HCT116 (cell line): ENCODE measurements around the gene MON1B. TPM values are rescaled to one million over a fixed set of nuclear protein-coding genes. Genes with fewer than 3 reads are reported as not detected.

Experiments used
- ATAC-seq: fragments of 200-7000 bp; cut with Tn5 transposase; 2 replicates; pipeline ENCODE4 v1.9.1; 2020; ENCODE audit warnings: mild to moderate bottlenecking, moderate library complexity
- BruUV-seq: library from RNA; stranded (reverse); fragments of 400-500 nt; replicated peaks from 2 replicates; lab custom pipeline; 2021; lab: Mats Ljungman, UMichigan
- CTCF ChIA-PET: fragments of 300-600 bp; sonication (Branson Sonifier 250); formaldehyde crosslinking; loops from one replicate; lab custom pipeline; 2021; ENCODE audit warnings: antibody characterized with exemption; lab: Charles Lee
- POLR2A ChIA-PET: fragments of 300-600, 350-600 bp; sonication (Branson Sonifier 250); formaldehyde crosslinking; loops from one replicate; lab custom pipeline; 2021; ENCODE audit warnings: antibody characterized with exemption; lab: Charles Lee
- RAD21 ChIA-PET, 2 experiments: fragments of 300-600 bp; sonication (Branson Sonifier 250); formaldehyde crosslinking; loops; one replicate each; lab custom pipeline; 2023; ENCODE audit warnings: low total read pairs in 2 of 2; ENCODE audit not compliant: uncharacterized antibody in 2 of 2, unreplicated experiment in 2 of 2, low non-redundant PET in 1 of 2; lab: Charles Lee
- DNase-seq: peaks from one replicate; pipeline ENCODE4 v3.0.0-alpha.2; 2010; ENCODE audit warnings: low read depth, low spot score
- H2AFZ ChIP-seq: fragments of 200-600 bp; shearing (Covaris generic), sonication (generic); 2 replicates; pipeline ENCODE4 v1.6.1; 2017; ENCODE audit warnings: low read depth, mixed run types, mixed read lengths, antibody characterized with exemption, low read length; ENCODE audit not compliant: poor library complexity, severe bottlenecking
- H3K27ac ChIP-seq: 2 replicates; pipeline ENCODE4 v1.5.1; 2012; ENCODE audit warnings: low read depth, low read length
- H3K27me3 ChIP-seq: fragments of 200-600 bp; sonication (generic); 2 replicates; pipeline ENCODE4 v1.6.1; 2016; ENCODE audit warnings: mixed run types, low read length, mixed read lengths; ENCODE audit not compliant: insufficient read depth
- H3K36me3 ChIP-seq, 2 experiments: fragments of 200-500 bp in 1 of 2; fragments of 200-600 bp in 1 of 2; sonication (Bioruptor generic) in 1 of 2; sonication (generic) in 1 of 2; 2 replicates each; pipeline versions ENCODE4 v1.5.1 to v1.6.1; 2014 to 2016; ENCODE audit warnings: low read length in 2 of 2, inconsistent platforms in 1 of 2, mixed read lengths in 1 of 2, mixed run types in 1 of 2; ENCODE audit not compliant: insufficient read depth in 2 of 2, control insufficient read depth in 1 of 2
- H3K4me1 ChIP-seq, 2 experiments: fragments of 200-600 bp in 1 of 2; sonication (generic) in 1 of 2; 2 replicates each; pipeline versions ENCODE4 v1.5.1 to v1.6.1; 2012 to 2017; ENCODE audit warnings: low read length in 2 of 2, inconsistent platforms in 1 of 2, mild to moderate bottlenecking in 1 of 2, mixed read lengths in 1 of 2, mixed run types in 1 of 2, moderate library complexity in 1 of 2; ENCODE audit not compliant: insufficient read depth in 2 of 2, control insufficient read depth in 1 of 2
- H3K4me2 ChIP-seq: fragments of 200-600 bp; sonication (generic); 2 replicates; pipeline ENCODE4 v1.6.1; 2017; ENCODE audit warnings: mixed run types, low read length, mixed read lengths
- H3K4me3 ChIP-seq, 2 experiments: fragments of 200-600 bp in 1 of 2; sonication (generic) in 1 of 2; replicated peaks in 1 of 2; 2 replicates each; pipeline ENCODE4 v1.5.1; 2011 to 2016; ENCODE audit warnings: low read length in 2 of 2, control low read depth in 1 of 2, low read depth in 1 of 2, mild to moderate bottlenecking in 1 of 2, mixed read lengths in 1 of 2, mixed run types in 1 of 2
- H3K79me2 ChIP-seq: fragments of 200-600 bp; sonication (generic); 2 replicates; pipeline ENCODE4 v1.6.1; 2017; ENCODE audit warnings: mild to moderate bottlenecking, mixed run types, low read length, moderate library complexity, mixed read lengths; ENCODE audit not compliant: insufficient read depth
- H3K9ac ChIP-seq: fragments of 200-600 bp; sonication (generic); 2 replicates; pipeline ENCODE4 v1.6.1; 2016; ENCODE audit warnings: low read length, mixed read lengths
- H3K9me2 ChIP-seq: fragments of 200-600 bp; sonication (generic), shearing (Covaris generic); 2 replicates; pipeline ENCODE4 v1.6.1; 2017; ENCODE audit warnings: mixed run types, mild to moderate bottlenecking, moderate library complexity; ENCODE audit not compliant: insufficient read depth
- H3K9me3 ChIP-seq, 2 experiments: fragments of 200-500 bp in 1 of 2; fragments of 200-600 bp in 1 of 2; sonication (Bioruptor generic) in 1 of 2; sonication (generic) in 1 of 2; 2 replicates each; pipeline ENCODE4 v1.6.1; 2014 to 2017; ENCODE audit warnings: low read length in 2 of 2, mixed read lengths in 2 of 2, inconsistent platforms in 1 of 2, low read depth in 1 of 2, mild to moderate bottlenecking in 1 of 2, mixed run types in 1 of 2, moderate library complexity in 1 of 2; ENCODE audit not compliant: control insufficient read depth in 1 of 2, insufficient read depth in 1 of 2
- H4K20me1 ChIP-seq: fragments of 200-600 bp; sonication (generic), shearing (Covaris generic); 2 replicates; pipeline ENCODE4 v1.6.1; 2017; ENCODE audit warnings: mixed run types, mild to moderate bottlenecking, moderate library complexity; ENCODE audit not compliant: insufficient read depth
- CBX3 ChIP-seq: IDR thresholded peaks from 2 replicates; pipeline ENCODE4 v1.6.1; 2012; ENCODE audit warnings: low read depth
- CEBPB ChIP-seq: IDR thresholded peaks from 2 replicates; pipeline ENCODE4 v1.6.1; 2012; ENCODE audit warnings: low read depth
- EGR1 ChIP-seq: IDR thresholded peaks from 2 replicates; pipeline ENCODE4 v1.6.1; 2012; ENCODE audit warnings: low read depth
- EZH2 ChIP-seq: fragments of 200-600 bp; sonication (generic); IDR thresholded peaks from 2 replicates; pipeline ENCODE4 v1.6.1; 2017; ENCODE audit warnings: antibody characterized with exemption, mixed run types
- FOSL1 ChIP-seq: IDR thresholded peaks from 2 replicates; pipeline ENCODE4 v1.6.1; 2012; ENCODE audit warnings: low read depth
- POLR2AphosphoS5 ChIP-seq: IDR thresholded peaks from 2 replicates; pipeline ENCODE4 v1.6.1; 2011; ENCODE audit warnings: mild to moderate bottlenecking, low read depth, low read length, moderate library complexity
- RAD21 ChIP-seq: IDR thresholded peaks from 2 replicates; pipeline ENCODE4 v1.6.1; 2012; ENCODE audit warnings: low read depth, mild to moderate bottlenecking
- SRF ChIP-seq: IDR thresholded peaks from 2 replicates; pipeline ENCODE4 v1.6.1; 2012; ENCODE audit warnings: low read depth
- TCF7L2 ChIP-seq: IDR thresholded peaks from 2 replicates; pipeline ENCODE4 v1.7.0; 2011; ENCODE audit warnings: borderline replicate concordance, inconsistent platforms; ENCODE audit not compliant: insufficient read depth, insufficient read length; ENCODE audit errors: extremely low read depth
- YY1 ChIP-seq: IDR thresholded peaks from 2 replicates; pipeline ENCODE4 v1.6.1; 2011; ENCODE audit warnings: low read length, low read depth, moderate library complexity, mild to moderate bottlenecking; ENCODE audit not compliant: insufficient replicate concordance; ENCODE audit errors: extremely low read depth
- ZFX ChIP-seq: fragments of 450-650 bp; IDR thresholded peaks from 2 replicates; pipeline ENCODE4 v1.6.1; 2017
- intact Hi-C: fragments of 100-400 bp; cut with micrococcal nuclease; formaldehyde crosslinking; loops from 2 replicates; pipeline ENCODE4 v1.10.0; 2022
- total RNA-seq: library from RNA; stranded (reverse); gene quantifications from one replicate; pipeline ENCODE4 v1.2.1, GENCODE V29; 2021; ENCODE audit not compliant: unreplicated experiment
- TF ChIP-seq, protein P1 (sequence below): IDR thresholded peaks from 2 replicates; pipeline ENCODE4 v1.6.1; 2012
- TF ChIP-seq, protein P2 (sequence below), 3 experiments: fragments of 200-600 bp in 1 of 3; sonication (generic) in 1 of 3; IDR thresholded peaks in 2 of 3; conservative IDR thresholded peaks in 1 of 3; 2 replicates each; pipeline ENCODE4 v1.5.1; 2012 to 2017; ENCODE audit warnings: low read depth in 2 of 3, low read length in 2 of 3, antibody characterized with exemption in 1 of 3, borderline replicate concordance in 1 of 3, control low read depth in 1 of 3, mild to moderate bottlenecking in 1 of 3, mixed read lengths in 1 of 3, mixed run types in 1 of 3, moderate library complexity in 1 of 3; ENCODE audit not compliant: insufficient read depth in 1 of 3
- TF ChIP-seq, protein P3 (sequence below): IDR thresholded peaks from 2 replicates; pipeline ENCODE4 v1.6.1; 2012

Gene MON1B
- total RNA-seq, 1 experiment from 2014 or later: 34.7 TPM

DNA sequence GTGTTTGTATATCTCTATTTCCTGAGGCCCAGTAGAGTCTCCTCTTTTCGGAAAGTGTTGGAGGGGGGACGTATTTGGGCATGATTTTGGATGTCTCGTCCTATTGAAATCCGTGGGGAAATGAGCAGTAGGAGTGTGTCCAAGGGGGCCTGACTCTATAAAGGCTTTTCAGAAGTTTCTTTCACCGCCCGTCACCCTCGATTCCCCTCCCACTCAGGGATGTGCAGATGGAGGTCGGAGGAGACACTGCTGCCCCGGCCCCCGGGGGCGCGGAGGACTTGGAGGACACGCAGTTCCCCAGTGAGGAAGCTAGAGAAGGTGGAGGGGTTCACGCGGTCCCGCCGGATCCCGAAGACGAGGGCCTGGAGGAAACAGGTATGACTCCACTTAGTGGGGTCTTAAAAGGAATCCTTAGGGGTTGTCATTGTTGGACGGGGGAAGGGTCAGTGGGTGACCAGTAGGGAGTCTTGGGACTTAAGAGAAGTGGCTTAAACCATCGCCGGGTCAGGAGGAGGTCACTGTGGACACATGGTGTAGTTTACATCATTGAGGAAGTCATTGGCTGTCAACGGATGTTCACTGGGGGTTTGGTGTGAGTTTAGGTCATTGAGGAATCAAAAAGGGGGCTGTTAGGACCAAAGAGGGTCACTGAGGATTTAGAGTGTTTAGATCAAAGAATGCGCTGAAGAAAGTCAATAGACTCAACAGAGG, 424 bp downstream of the MON1B start:
- CTCF ChIA-PET: interaction anchor here (1.2 to 1.6 kb wide), 2 partner anchors 20 to 32 kb away, joined by 5 to 6 read pairs; no protein-coding TSS in a partner anchor
- DNase-seq: no peak

DNA sequence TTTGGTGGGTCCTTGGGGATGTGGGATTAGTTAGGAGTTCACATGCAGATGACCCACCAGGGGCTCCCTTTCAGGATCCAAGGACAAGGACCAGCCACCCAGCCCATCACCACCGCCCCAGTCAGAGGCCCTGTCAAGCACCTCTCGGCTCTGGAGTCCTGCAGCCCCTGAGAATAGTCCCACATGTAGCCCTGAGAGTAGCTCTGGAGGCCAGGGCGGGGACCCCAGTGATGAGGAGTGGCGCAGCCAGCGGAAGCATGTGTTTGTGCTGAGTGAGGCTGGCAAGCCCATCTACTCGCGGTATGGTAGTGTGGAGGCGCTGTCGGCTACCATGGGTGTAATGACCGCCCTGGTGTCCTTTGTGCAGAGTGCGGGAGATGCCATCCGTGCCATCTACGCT, 2.4 kb downstream of the MON1B start:
- Histone ChIP-seq H3K4me1 (peaks cover 4 to 13% of the 10 kb centered on the region in 2 experiments; a peak in 3 of 4 replicates), H3K9me3 (no peaks in the 10 kb centered on the region), H4K20me1 (no peaks in the 10 kb centered on the region), H3K9ac (no peak overlapping the region)
- POLR2A ChIA-PET: no interaction called here
- no peak for ATAC-seq
- RAD21 ChIA-PET: no interaction called here
- no TSS peak for BruUV-seq
- TF ChIP-seq CBX3 (no peak), CEBPB (no peak), TCF7L2 (no peak), YY1 (no peak), SRF (no peak), POLR2AphosphoS5 (no peak)
- TF ChIP-seq, protein P1, sequence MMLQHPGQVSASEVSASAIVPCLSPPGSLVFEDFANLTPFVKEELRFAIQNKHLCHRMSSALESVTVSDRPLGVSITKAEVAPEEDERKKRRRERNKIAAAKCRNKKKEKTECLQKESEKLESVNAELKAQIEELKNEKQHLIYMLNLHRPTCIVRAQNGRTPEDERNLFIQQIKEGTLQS: no peak
- TF ChIP-seq, protein P2, sequence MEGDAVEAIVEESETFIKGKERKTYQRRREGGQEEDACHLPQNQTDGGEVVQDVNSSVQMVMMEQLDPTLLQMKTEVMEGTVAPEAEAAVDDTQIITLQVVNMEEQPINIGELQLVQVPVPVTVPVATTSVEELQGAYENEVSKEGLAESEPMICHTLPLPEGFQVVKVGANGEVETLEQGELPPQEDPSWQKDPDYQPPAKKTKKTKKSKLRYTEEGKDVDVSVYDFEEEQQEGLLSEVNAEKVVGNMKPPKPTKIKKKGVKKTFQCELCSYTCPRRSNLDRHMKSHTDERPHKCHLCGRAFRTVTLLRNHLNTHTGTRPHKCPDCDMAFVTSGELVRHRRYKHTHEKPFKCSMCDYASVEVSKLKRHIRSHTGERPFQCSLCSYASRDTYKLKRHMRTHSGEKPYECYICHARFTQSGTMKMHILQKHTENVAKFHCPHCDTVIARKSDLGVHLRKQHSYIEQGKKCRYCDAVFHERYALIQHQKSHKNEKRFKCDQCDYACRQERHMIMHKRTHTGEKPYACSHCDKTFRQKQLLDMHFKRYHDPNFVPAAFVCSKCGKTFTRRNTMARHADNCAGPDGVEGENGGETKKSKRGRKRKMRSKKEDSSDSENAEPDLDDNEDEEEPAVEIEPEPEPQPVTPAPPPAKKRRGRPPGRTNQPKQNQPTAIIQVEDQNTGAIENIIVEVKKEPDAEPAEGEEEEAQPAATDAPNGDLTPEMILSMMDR (IDR thresholded peaks at IDR 0.05 in 2 of 3, conservative IDR thresholded peaks at IDR 0.05 in 1 of 3; ENCODE audit: borderline replicate concordance in 1 of 3, insufficient read depth in 1 of 3, low read depth in 2 of 3, low read length in 2 of 3): no peak
- TF ChIP-seq, all 23 proteins: peak for 0
- 0 out of 2 replicates have a peak, but pooled peaks cover 4% of the 10 kb centered on the region for H3K9me2 ChIP-seq
- H3K27ac ChIP-seq: no peak overlapping the region
- CTCF ChIA-PET: no interaction called here
- no peak for DNase-seq
- no peak overlapping the region for H3K4me3 ChIP-seq
- H2AFZ ChIP-seq: no peak overlapping the region
- H3K36me3 ChIP-seq: peaks cover 11 to 13% of the 10 kb centered on the region in 2 experiments; a peak in 3 of 4 replicates
- intact Hi-C loops: no loop called here
- H3K4me2 ChIP-seq: no peak overlapping the region
- H3K27me3 ChIP-seq: no peaks in the 10 kb centered on the region
- H3K79me2 ChIP-seq: peaks cover 25% of the 10 kb centered on the region

More for the DNA sequence above, 424 bp downstream of the MON1B start:
- peak overlapping the region; percentile 95 for H3K27ac ChIP-seq
- H3K27me3 ChIP-seq: no peaks in the 10 kb centered on the region
- H2AFZ ChIP-seq: no peak overlapping the region
- H3K9ac ChIP-seq: peak overlapping the region; percentile 83
- BruUV-seq: TSS peak; percentile 86
- ATAC-seq: peak; percentile 0; the same call in 1 of the 2 replicates
- RAD21 ChIA-PET: no interaction called here
- H4K20me1 ChIP-seq: no peaks in the 10 kb centered on the region
- H3K9me3 ChIP-seq: no peaks in the 10 kb centered on the region
- TF ChIP-seq RAD21: no peak
- 0 out of 2 replicates have a peak, but pooled peaks have one; percentile 36 for TF ChIP-seq ZFX
- 0 out of 2 replicates have a peak, but pooled peaks have one; percentile 4 for TF ChIP-seq EGR1
- TF ChIP-seq TCF7L2: no peak
- no peak for TF ChIP-seq CBX3
- TF ChIP-seq EZH2: no peak
- 0 out of 2 replicates have a peak, but pooled peaks have one; percentile 32 for TF ChIP-seq POLR2AphosphoS5
- no peak for TF ChIP-seq FOSL1
- TF ChIP-seq, protein P3, sequence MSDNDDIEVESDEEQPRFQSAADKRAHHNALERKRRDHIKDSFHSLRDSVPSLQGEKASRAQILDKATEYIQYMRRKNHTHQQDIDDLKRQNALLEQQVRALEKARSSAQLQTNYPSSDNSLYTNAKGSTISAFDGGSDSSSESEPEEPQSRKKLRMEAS: no peak
- 0 out of 2 replicates have a peak, but pooled peaks cover 4% of the 10 kb centered on the region for H3K9me2 ChIP-seq
- H3K36me3 ChIP-seq: peaks cover 3 to 8% of the 10 kb centered on the region in 2 experiments; a peak in 3 of 4 replicates
- POLR2A ChIA-PET: no interaction called here
- intact Hi-C loops: loop anchor here (2.0 kb wide), 1 partner anchor 21 kb away; no protein-coding TSS in a partner anchor
- H3K4me2 ChIP-seq: peak overlapping the region; percentile 88
- H3K79me2 ChIP-seq: peaks cover 25% of the 10 kb centered on the region
- H3K4me3 ChIP-seq: peak overlapping the region; percentile 86 to 97
- H3K4me1 ChIP-seq: peaks cover 4 to 13% of the 10 kb centered on the region in 2 experiments; a peak in 3 of 4 replicates
